Activated T-cell treated with anti-CD3 and anti-CD28 coated beads, Interleukin-2, amount 50 U/mL, for 4 hours (primary cell): ENCODE measurements around the gene INF2. TPM values are rescaled to one million over a fixed set of nuclear protein-coding genes. Genes with fewer than 3 reads are reported as not detected.

ENCODE experiments used
- ATAC-seq, 2 donors: fragments of 200-7000 bp; cut with Tn5 transposase; one replicate each; pipeline ENCODE4 v1.10.0; 2021
- DNase-seq: peaks from one replicate; pipeline ENCODE4 v3.0.0-alpha.2; 2020
- H3K27me3 Mint-ChIP-seq: one replicate; pipeline ENCODE4 v1.8.0; 2021; ENCODE audit warnings: low read depth, mixed read lengths
- H3K36me3 Mint-ChIP-seq: one replicate; pipeline ENCODE4 v1.8.0; 2022; ENCODE audit warnings: mixed read lengths; ENCODE audit not compliant: insufficient read depth
- H3K4me1 Mint-ChIP-seq: one replicate; pipeline ENCODE4 v1.8.0; 2021; ENCODE audit warnings: low read depth, mixed read lengths
- H3K4me3 Mint-ChIP-seq: one replicate; pipeline ENCODE4 v1.8.0; 2021; ENCODE audit warnings: mild to moderate bottlenecking, moderate library complexity, mixed read lengths
- H3K9me3 Mint-ChIP-seq: one replicate; pipeline ENCODE4 v1.8.0; 2021; ENCODE audit warnings: mixed read lengths
- total RNA-seq, 3 donors: library from RNA; stranded (reverse); gene quantifications; one replicate each; pipeline ENCODE4 v1.2.1, GENCODE V29; 2021

INF2 gene
- total RNA-seq, 3 donors from 2014 or later: 51.8 to 54.9 (median 54.5) TPM

DNA sequence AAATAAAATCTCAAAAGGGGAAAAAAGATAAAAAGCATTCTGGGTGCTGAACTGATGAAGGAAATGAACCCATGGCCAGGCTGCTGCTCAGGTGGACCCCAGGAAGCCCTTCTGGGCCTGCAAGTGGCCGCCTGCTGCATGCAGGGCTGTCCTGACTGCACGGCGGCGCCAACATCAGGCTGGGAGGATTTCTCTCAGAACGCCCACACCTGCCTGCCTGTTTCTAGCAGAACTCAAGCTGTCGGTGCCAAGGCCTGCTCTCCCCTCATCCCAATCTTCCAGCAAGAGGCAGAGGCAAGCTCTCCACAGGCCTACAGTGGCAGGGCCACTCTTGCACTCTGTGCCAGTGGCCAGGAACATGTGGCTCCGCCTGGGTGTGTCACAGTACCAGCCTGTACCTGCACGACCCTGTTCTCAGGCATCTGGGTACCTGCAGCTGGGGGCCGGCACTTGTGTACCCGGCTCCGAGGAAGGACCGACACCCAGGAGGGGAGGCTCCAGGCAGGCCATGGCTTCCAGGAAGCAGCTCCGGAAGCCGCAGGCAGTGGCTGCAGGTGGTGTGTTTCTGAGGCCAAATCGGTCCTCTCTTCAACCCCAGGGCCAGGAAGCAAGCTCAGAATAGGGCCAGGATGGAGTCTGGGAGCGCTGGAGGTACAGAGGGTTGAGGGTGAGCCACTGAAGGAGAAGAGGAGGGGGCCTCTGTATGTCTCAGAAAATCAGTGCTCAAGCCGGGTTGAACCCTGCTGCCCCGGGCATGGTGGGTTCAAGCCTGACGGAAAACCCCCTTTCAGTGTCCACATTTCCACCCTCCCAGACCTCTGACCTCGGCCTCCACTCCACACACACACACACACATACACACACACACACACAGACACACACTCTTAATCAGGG is 2.5 kb upstream of the INF2 start:
- no peak overlapping the region for H3K4me3 Mint-ChIP-seq
- H3K27me3 Mint-ChIP-seq: no peaks in the 10 kb centered on the region
- no peak for DNase-seq
- no peak for ATAC-seq
- H3K4me1 Mint-ChIP-seq: peaks cover 35% of the 10 kb centered on the region
- H3K36me3 Mint-ChIP-seq: no peaks in the 10 kb centered on the region
- no peaks in the 10 kb centered on the region for H3K9me3 Mint-ChIP-seq

DNA sequence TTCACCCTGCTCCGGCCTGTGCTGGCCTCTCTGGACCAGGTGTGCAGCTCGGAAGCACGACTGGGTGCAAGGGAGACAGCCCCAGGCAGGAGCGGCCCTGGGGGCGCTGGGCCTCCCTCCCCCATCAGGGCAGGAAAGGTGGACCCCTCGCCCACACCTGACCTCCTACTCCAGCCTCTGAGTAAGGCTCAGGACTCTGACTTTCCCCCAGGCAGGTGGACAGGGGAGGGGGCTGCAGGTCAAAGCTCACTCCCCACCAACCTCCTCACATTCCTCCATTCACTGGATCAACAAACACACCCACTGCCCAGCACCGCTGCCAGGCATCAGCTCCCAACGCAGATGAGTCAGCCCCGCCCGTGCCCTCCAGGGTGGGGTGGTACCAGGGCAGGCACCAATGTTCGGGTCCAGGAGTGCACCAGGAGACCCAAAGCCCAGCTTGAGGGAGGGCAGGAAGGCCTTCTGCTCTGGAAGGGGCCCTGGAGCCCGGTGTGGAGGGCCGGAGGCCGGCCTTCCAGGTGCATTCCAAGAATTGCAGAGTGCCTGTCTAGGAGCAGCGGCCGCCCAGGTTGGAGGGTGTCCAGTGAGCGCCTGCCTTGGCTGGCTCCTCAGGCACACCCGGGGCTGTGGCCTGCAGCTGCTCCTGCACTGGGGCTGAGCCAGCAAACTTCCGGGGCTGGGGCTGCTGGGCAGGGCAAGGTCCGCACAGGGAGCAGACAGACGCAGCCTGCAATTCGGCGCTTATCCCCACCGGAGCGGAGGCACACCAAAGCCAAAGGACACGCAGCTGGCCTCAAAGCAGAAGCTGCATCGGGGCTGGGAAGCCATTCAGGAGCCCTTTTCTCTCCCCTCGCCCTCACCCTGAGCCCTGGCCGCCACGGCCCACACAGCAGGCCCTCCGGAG is 1.6 kb upstream of the INF2 start:
- Mint-ChIP-seq H3K4me3 (peak overlapping the region; percentile 35), H3K4me1 (peaks cover 37% of the 10 kb centered on the region), H3K36me3 (no peaks in the 10 kb centered on the region), H3K27me3 (no peaks in the 10 kb centered on the region), H3K9me3 (no peaks in the 10 kb centered on the region)
- no peak for DNase-seq
- ATAC-seq: no peak

DNA sequence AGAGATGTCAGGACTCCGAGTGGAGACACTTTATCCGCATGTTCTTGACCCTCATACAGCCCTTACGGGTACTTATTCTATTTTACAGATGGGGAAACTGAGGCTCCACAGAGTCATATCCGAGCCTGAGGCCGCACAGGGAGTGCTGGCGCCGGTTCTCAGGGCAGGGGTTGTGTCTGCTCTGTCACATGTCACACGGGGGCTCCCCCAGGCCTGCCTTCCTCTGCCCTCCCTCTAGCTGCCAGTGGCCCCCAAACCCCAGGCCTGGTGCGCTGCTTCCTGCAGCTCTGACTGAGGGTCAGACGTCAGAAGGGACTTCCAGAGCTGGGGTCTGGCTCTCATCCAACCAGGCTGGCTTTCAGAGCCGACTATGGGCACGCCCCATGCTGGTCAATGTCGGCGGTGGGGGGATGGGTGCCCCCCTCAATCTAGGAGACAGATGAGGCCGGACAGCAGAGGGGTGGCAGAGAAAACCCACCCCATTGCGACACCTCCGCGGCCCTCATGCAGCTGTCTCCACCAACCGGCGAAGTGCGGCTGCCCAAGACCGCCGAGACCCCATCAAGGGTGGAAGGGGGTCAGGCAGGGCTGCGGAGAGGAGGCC is 811 bp upstream of the INF2 start:
- H3K36me3 Mint-ChIP-seq: no peaks in the 10 kb centered on the region
- DNase-seq: no peak
- peak overlapping the region; percentile 69 for H3K4me3 Mint-ChIP-seq
- H3K9me3 Mint-ChIP-seq: no peaks in the 10 kb centered on the region
- peaks cover 39% of the 10 kb centered on the region for H3K4me1 Mint-ChIP-seq
- no peaks in the 10 kb centered on the region for H3K27me3 Mint-ChIP-seq
- ATAC-seq: no peak

DNA sequence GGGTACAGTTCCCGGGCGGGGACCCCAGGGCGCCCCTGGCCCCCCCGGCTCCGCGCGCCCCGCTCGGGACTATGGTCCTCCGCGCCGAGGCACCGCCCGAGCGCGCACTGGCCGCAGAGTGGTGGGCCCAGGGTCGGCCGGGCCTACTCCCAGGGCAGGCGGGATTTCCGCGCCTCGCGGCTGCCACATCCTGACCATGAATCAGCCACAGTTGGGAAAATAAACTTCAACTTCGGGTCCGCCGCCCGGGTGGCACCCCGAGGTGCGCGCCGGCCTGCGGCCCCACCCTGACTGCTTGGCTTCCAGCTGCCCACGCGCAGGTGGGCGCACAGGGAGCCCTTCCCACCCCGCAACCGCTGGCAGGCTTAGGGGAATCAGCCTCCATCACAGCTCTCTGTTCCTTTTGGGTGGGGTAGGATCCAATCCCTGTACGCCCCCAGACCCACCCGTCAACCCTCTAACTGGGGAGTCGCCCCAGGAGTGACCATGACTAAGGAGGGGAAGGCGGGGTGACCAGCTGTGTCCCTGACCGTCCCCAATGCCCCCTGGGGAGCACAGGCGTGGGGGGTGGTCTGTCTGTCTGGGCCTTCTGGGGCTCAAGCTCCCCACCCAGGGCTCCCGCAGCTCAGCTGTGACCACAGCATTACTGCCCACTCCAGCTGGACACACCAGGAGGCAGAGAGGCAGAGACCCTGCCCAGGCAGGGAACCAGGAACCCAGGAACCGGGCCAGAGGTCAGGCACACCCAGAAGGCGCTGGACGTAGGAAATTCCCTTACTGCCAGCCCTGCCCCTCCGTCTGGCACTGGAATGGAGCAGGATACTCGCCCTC is 678 bp downstream of the INF2 start:
- H3K27me3 Mint-ChIP-seq: no peaks in the 10 kb centered on the region
- peak overlapping the region; percentile 78 for H3K4me3 Mint-ChIP-seq
- H3K36me3 Mint-ChIP-seq: no peaks in the 10 kb centered on the region
- ATAC-seq: peak; percentile 39 to 47
- no peaks in the 10 kb centered on the region for H3K9me3 Mint-ChIP-seq
- DNase-seq: no peak
- peaks cover 48% of the 10 kb centered on the region for H3K4me1 Mint-ChIP-seq

DNA sequence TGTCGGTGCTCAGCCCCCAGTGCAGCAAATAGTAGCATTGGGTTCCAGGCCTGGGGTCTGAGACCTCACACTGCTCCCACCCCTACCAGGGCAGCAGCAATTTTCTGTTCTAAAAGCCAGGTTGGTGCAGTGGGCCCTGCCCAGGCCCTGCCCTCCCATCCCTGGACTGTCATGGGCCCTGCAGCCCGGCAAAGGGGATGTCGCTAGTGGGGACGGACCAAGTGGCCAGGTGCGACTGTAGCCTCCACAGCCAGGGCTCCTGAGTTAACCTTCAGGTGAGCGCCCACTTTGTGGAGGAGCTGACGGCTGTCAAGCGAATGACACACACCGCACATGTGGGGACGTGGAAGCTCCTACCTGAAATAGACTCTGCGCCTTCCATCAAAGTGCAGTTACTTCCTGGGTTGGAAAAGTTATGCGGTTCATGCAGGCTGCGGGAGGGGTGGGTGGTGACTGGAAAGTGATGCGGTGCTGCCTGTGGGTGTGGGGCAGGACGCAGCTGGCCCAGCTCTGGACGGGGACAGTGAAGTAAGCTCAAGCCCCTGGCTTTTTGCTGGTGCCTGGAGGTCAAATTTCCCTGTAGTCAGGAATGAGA is 1.5 kb downstream of the INF2 start:
- no peaks in the 10 kb centered on the region for H3K27me3 Mint-ChIP-seq
- H3K4me3 Mint-ChIP-seq: peak overlapping the region; percentile 78
- H3K4me1 Mint-ChIP-seq: peaks cover 52% of the 10 kb centered on the region
- no peak for DNase-seq
- no peaks in the 10 kb centered on the region for H3K36me3 Mint-ChIP-seq
- no peaks in the 10 kb centered on the region for H3K9me3 Mint-ChIP-seq
- ATAC-seq: no peak

DNA sequence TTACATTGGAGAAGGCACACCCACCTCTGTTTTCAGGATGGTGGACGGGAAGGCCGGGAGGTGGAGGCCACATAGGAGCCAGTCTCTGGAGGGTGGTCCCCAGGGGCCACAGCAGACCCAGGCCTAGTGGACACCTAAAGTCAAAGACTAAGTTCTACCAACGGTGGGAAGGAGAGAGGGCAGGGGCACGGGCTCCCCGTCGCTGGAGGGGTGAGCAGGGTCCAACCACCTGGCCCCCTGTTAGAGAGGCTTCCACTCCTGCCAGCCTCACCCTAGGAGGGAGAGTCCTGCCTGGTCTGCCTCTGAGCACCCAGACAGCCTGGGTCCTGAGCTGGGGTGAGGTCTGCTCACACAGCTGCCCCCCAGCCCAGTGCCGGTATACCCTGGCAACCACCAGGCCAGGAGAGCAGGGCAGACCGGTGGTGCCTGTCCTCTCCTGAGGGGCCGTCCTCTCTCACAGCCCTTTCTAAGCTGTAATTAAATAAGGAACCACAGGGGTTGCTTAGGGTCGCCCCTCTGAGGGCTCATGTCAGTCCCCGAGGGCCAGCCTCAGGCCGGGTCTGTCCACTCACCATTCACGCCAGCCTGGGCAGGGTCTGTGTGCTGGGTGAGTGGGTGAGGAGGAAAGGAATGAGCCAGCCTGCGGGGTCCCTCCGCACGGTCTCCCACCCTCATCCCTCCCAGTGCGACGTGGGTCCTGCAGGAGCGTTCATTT is 2.3 kb downstream of the INF2 start:
- ATAC-seq: no peak
- H3K9me3 Mint-ChIP-seq: no peaks in the 10 kb centered on the region
- peaks cover 54% of the 10 kb centered on the region for H3K4me1 Mint-ChIP-seq
- no peaks in the 10 kb centered on the region for H3K27me3 Mint-ChIP-seq
- peak overlapping the region; percentile 78 for H3K4me3 Mint-ChIP-seq
- no peak for DNase-seq
- no peaks in the 10 kb centered on the region for H3K36me3 Mint-ChIP-seq

DNA sequence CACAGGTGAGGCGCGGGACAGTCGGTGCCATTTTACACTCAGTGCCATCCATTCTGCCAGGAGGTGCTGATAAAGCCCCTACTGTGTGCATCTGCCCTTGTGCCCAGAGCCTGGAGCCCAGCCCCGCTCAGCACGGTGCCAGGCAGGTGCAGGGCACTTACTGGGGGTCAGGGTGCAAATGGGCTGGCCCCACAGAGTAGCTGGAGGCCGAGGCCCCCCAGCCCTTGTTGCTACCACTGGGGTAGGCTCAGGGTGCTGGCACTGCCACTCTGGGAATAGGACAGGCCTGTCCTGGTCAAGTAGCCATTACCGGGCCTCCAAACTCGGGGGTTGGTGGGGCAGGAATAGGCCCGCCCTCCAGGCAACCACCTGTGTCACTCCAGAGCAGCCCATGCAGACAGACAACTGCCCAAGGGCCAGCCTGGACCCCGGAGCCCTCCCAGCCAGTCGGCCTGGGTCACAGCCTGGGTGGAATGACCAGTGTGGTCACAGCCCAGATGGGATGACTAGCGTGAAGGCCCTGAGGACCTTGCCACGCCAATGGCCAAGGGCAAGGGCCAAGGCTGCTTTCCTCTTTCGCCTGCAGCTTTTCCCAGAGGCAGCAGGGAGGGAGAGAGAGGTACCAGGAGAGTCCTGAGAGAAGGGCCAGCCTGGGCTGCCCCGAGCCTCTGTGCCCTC is 3.0 kb downstream of the INF2 start:
- Mint-ChIP-seq H3K4me3 (no peak overlapping the region), H3K4me1 (peaks cover 47% of the 10 kb centered on the region), H3K27me3 (no peaks in the 10 kb centered on the region), H3K9me3 (no peaks in the 10 kb centered on the region), H3K36me3 (no peaks in the 10 kb centered on the region)
- no peak for DNase-seq
- ATAC-seq: no peak

DNA sequence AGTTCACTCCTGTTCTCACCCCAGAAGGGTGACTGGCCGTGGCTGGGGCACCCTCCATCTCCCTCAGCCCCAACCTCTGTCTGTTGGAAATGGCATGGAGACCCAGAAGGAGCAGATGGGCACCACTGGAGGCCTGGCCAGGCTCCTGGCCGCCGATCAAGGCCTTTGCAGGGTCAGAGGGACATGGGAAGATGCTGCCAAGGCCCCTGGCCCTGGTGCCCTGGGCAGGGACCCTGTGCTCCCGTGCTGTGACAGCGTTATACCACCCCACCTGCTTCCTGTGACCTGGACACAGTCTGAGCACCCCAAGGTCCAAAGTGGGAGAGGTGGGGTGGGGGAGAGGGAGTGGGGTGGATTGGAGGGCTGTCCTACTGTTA is 3.5 kb downstream of the INF2 start:
- no peak for DNase-seq
- Mint-ChIP-seq H3K4me3 (no peak overlapping the region), H3K4me1 (peaks cover 42% of the 10 kb centered on the region), H3K36me3 (no peaks in the 10 kb centered on the region), H3K9me3 (no peaks in the 10 kb centered on the region), H3K27me3 (no peaks in the 10 kb centered on the region)
- no peak for ATAC-seq

DNA sequence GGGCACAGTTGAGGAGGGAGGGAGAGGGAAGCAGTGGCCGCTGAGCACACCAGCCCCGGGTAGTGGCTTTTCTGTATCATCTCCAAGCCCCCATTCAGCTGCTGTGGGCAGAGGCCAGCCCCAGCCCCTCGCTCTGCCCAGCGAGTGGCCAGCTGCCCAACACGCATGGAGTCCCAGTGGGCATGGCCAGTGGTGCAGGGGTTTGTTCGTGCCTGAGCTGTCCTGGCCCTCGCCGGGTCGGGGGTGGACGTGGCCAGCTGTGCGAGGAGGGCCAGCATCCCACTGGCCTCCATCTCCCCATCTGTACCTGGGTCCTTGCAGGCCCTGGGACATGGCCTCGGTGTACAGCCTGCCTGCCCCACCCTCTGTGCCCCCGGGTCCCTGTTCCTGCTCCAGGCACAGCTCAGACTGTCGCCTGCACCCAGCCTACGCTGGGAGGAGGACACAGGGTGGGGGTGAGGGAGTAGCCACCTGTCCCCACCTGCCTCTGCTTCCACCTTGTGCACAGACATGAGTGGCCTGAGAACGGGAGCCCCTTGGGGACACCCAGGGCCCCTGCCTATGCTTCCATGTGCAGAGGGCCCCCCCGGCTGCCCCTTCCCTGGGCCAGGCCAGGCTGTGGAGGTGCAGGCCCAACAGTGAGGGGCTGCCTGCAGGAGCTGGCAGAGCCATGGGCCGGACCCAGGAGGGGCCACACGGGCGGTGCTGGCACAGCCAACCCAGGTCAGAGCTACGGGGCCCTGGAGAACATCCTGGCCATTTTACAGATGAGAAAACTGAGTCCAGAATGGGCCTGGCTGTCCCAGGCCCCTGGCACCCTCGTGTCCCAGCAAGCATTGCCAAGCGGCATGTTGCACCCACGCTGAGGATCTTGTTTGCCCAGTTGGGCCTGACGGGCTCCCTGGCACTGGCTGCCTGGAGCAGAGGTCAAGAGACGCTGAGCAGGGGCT is 4.3 kb downstream of the INF2 start:
- DNase-seq (no peak), ATAC-seq (no peak)
- no peaks in the 10 kb centered on the region for H3K9me3 Mint-ChIP-seq
- H3K4me3 Mint-ChIP-seq: peak overlapping the region; percentile 49
- peaks cover 43% of the 10 kb centered on the region for H3K4me1 Mint-ChIP-seq
- no peaks in the 10 kb centered on the region for H3K36me3 Mint-ChIP-seq
- no peaks in the 10 kb centered on the region for H3K27me3 Mint-ChIP-seq

DNA sequence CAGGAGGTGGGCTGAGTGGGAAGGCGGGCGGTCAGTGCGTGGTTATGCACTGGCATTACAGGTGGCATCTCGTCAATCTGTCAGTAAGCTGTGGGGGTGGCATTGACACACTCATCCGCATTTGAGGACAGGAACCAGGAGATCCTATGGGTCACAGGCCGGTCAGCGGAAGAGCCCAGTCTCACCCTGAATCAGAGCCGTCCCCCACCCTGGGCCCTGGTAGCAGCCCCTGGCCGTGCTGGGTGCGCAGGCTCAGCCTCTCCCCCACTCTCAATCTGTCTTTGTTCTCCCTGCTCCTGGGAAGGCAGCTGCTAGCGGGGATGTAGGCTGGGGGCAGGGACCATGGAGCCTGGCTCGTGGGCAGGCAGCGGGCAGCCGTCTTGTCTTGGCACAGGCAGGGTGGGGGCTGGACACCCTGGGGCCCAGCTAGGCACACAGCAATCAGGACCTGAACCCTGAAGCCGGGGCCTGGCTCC is 5.1 kb downstream of the INF2 start:
- Mint-ChIP-seq H3K4me1 (peaks cover 43% of the 10 kb centered on the region), H3K36me3 (no peaks in the 10 kb centered on the region), H3K4me3 (peak overlapping the region; percentile 49), H3K27me3 (no peaks in the 10 kb centered on the region), H3K9me3 (no peaks in the 10 kb centered on the region)
- no peak for ATAC-seq
- DNase-seq: no peak

DNA sequence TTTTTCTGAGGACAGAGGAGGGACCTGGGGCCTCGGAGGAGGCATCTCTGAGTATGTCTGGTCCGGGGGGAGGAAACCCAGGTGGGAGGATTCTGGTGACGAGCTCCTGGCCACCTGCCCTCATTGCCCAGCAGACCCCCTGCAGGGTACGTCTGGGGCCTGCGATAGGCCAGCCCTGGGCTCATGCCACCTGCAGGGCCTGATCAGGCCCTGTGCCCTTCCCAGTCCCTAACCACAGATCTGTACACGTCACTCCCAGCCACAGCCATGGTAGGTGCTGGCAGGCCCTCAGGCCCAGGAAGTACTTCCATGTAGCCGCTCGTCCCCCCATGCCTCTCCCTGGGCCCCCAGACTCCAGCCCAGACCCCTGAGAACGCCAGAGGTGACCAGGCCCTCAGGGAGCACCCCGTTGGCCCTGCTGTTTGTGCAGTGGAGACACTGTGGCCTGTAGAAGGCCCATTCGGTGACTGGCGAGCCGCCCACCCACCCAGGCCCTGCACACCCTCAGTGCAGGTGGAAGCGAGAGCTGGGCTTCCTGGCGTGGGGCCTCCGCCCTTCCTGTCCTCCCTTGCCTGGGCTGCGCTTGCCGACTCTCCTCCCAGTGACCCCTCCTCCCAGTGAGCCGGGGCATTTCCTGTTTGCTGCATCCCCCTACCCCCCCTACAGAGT is 5.7 kb downstream of the INF2 start:
- Mint-ChIP-seq H3K4me1 (peaks cover 43% of the 10 kb centered on the region), H3K27me3 (no peaks in the 10 kb centered on the region), H3K4me3 (peak overlapping the region; percentile 49), H3K36me3 (no peaks in the 10 kb centered on the region), H3K9me3 (no peaks in the 10 kb centered on the region)
- ATAC-seq (peak; percentile 44 to 61), DNase-seq (no peak)
